ENCODE measurements around the gene DHRS4.

DHRS4 gene

DNA sequence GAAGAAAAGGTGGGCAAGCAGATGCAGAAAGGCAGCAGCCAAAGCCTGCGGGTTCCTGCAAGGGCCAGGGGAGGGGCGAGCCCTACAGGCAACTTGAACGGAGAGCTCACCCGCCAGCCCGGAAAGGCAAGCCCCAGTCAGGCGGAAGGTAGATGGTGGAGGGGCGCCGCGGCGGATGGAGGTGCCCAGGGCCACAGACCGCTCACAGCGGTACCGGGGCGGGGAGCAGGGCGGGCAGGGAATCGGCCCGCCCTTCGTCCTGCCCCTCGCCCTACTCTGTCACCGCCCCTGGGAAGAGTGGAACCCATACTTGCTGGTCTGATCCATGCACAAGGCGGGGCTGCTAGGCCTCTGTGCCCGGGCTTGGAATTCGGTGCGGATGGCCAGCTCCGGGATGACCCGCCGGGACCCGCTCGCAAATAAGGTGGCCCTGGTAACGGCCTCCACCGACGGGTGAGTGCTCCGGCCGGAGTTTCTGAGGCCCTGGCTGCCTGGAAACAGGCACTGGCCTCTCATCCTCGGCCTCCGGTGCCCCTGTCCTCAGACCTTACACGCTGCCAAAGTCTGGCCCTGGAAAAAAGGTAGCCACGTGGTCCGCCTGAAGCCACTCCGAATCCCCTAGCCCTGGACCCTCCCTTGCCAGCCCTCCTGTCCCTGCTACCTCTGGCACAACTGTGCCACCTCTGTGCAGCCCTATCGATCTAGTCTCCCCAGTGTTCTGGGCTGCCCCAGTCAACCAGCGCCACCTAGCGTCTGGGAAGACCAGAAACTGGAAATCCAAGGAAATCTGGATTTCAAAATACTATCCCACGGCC is at the start of gene DHRS4:
Gene DHRS4 (plus strand): TSS at position 307 of the 815 bp plus-strand sequence. CDS start 19 bp downstream, at position 326.
- TF ChIP-seq, protein P1, sequence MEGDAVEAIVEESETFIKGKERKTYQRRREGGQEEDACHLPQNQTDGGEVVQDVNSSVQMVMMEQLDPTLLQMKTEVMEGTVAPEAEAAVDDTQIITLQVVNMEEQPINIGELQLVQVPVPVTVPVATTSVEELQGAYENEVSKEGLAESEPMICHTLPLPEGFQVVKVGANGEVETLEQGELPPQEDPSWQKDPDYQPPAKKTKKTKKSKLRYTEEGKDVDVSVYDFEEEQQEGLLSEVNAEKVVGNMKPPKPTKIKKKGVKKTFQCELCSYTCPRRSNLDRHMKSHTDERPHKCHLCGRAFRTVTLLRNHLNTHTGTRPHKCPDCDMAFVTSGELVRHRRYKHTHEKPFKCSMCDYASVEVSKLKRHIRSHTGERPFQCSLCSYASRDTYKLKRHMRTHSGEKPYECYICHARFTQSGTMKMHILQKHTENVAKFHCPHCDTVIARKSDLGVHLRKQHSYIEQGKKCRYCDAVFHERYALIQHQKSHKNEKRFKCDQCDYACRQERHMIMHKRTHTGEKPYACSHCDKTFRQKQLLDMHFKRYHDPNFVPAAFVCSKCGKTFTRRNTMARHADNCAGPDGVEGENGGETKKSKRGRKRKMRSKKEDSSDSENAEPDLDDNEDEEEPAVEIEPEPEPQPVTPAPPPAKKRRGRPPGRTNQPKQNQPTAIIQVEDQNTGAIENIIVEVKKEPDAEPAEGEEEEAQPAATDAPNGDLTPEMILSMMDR (IDR thresholded peaks at IDR 0.05; ENCODE audit: low read depth, low read length): peak; percentile 90
- peak within 1 kb of the TSS; percentile 73 for H3K4me3 ChIP-seq (ENCODE audit: low read depth, low read length)

DNA sequence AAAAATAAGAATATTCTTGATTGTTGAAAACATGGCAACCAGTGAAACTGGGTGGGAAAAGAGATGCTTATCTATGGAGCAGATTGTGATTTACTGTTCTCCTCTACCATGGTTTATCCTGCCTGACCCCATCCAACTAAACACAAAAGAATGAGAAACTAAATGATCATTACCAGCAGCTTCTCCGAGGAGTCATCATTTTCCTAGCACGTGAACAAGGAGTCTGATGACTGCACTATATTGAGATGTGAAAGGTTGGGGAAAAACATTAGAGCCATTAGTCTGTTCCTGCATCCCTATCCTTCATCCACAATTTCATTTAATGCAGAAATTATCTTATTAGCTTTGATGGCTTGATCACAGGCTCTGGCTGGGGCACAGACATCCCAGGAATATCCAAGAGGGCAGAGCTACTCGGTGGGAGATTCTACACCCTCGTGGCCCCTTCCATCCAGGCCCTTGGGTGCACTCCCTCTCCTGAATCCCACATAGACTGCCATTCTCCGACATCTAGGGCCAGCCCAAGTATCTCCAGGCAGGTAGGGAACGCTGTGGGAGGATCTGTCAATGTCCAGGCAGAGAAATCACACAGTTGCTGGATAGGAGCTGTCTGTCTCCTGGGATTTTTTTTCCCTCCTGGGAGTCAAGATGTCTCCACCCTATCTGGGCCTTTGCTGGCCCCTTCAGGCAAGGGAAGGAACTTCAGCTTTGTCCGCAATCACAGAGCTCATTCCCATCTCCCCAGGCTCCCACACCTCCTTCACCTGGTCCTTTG is 43.3 kb upstream of the DHRS4 start:
- H3K4me3 ChIP-seq (ENCODE audit: low read depth, low read length): no peak overlapping the region
- TF ChIP-seq, protein P1 (IDR thresholded peaks at IDR 0.05; ENCODE audit: low read depth, low read length): peak; percentile 96

DNA sequence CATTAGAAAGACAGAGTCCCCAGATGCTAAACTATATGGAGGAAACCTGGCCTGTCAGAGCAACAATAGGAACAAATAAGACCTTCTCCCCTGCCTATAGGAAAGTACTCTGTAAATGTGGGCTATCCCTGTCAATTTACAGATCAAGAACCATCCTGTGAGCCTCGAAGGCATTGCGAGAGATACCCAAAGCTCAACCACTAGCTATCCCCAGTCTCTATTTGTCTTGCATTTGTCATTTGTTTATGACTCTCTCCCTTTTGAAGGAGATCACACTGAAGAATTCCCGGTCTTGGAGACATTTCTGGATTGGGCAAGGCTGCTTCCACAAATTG is 42.7 kb upstream of the DHRS4 start:
- H3K4me3 ChIP-seq (ENCODE audit: low read depth, low read length): no peak overlapping the region
- TF ChIP-seq, protein P1 (IDR thresholded peaks at IDR 0.05; ENCODE audit: low read depth, low read length): no peak

DNA sequence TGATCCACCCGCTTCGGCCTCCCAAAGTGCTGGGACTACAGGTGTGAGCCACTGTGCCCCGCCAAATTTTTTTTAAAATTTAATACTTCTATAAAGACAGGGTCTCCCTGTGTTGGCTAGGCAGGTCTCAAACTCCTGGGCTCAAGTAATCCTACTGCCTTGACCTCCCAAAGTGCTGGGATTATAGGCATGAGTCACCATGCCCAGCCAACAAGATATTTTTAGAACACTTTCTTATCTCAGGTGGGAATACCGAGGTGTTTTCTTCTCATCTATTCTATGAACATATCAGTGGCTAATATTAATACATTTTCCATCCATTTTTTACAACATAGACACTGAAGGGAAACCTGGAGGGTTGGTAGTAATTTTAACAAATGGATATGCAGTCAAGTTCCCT is 38.0 kb upstream of the DHRS4 start:
- TF ChIP-seq, protein P1 (IDR thresholded peaks at IDR 0.05; ENCODE audit: low read depth, low read length): no peak

DNA sequence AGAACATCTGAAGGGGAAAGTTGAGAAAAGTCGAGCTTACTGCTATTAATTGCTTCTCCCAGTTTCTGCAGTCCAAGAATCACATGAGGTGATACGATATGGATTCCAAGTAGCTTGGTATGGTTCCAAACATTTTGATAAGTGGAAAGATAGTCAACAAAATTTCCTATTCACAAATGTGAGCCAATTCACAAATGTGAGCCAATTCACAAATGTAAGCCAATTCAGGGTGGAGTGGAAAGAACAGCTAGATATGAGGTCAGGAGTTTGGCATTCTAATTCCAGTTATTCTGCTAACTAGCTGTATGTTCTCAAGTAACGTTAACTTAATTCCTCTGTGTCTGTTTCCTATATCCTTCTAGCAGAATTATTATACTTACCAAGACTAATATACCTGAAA is 37.6 kb upstream of the DHRS4 start:
- TF ChIP-seq, protein P1 (IDR thresholded peaks at IDR 0.05; ENCODE audit: low read depth, low read length): no peak
- no peak overlapping the region for H3K4me3 ChIP-seq (ENCODE audit: low read depth, low read length)

More for the DNA sequence above, 38.0 kb upstream of the DHRS4 start:
- H3K4me3 ChIP-seq (ENCODE audit: low read depth, low read length): no peak overlapping the region

DNA sequence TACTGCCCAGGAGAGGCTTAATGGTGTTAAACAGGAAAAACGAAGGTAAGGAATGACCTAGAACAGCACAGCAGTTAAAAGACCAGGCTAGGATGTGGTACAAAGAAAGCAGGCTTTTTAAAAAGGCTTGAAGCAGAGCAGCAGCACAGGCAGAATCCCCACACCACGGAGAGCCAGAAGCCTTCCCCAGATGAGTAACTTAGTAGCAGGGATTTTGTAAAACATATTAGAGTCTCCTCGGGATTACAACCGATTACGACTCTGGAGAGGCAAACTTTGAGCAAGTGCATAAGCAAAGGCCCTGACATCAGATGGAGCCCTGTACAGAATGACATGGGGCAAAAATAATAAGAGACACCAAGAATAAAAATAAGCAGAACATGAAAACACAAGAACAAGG is 37.1 kb upstream of the DHRS4 start:
- TF ChIP-seq, protein P1 (IDR thresholded peaks at IDR 0.05; ENCODE audit: low read depth, low read length): no peak
- H3K4me3 ChIP-seq (ENCODE audit: low read depth, low read length): no peak overlapping the region

DNA sequence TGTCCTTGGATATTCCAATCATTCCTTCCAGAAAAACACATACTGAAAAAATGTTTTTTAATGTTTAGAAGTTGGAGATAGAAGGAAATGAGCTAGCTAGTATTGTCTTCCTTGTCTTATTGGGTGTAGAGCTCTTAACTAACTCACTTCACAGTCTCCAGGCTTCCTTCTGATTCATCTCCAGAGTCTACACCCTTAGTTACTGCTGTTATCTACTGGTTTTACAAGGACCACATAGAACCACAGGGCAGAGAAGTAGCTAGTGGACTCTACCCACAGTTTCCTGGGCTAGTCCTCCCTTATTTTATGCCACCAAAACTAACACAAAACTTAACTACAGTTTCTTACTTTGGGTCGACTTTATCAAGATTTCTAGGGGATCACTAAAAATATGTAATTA is 31.0 kb upstream of the DHRS4 start:
- H3K4me3 ChIP-seq (ENCODE audit: low read depth, low read length): no peak overlapping the region
- TF ChIP-seq, protein P1 (IDR thresholded peaks at IDR 0.05; ENCODE audit: low read depth, low read length): no peak

Data from WI38 (cell line).